HepG2 (cell line): ENCODE measurements around the gene ANKRD40. TPM values are rescaled to one million over a fixed set of nuclear protein-coding genes. Genes with fewer than 3 reads are reported as not detected.
A peak's percentile ranks its signal among the peaks of the same experiment; 100 is the strongest.

Experiments used
- ATAC-seq: fragments of 200-7000 bp; cut with Tn5 transposase; 3 replicates; pipeline ENCODE4 v1.9.1; 2020; ENCODE audit warnings: mild to moderate bottlenecking, moderate library complexity
- BruUV-seq: library from RNA; stranded (reverse); fragments of 400-500 nt; replicated peaks from 2 replicates; lab custom pipeline; 2021; lab: Mats Ljungman, UMichigan
- CTCF ChIA-PET: fragments of 300-600 bp; formaldehyde crosslinking; extraction: SDS; loops from one replicate; lab custom pipeline; 2021; ENCODE audit warnings: low total read pairs, inconsistent platforms, low intra/inter-chr PET ratio; lab: Yijun Ruan, JAX
- POLR2A ChIA-PET: fragments of 350-600 bp; sonication (Branson Sonifier 250); formaldehyde crosslinking; loops from one replicate; lab custom pipeline; 2020; ENCODE audit warnings: antibody characterized with exemption, inconsistent platforms; lab: Yijun Ruan, JAX
- DNase-seq: peaks from one replicate; pipeline ENCODE4 v3.0.0-alpha.2; 2015; ENCODE audit warnings: low spot score
- FAIRE-seq: peaks from 3 replicates; lab custom pipeline; 2011; peaks lifted over from hg19 to GRCh38; lab: Jason Lieb, UNC
- H2AFZ ChIP-seq: one replicate; pipeline ENCODE4 v1.6.1; 2011; ENCODE audit warnings: low read length, inconsistent platforms
- H3K27ac ChIP-seq: fragments of 300-600 bp; 3 replicates; pipeline ENCODE4 v1.8.0; 2011; ENCODE audit warnings: mixed run types, mild to moderate bottlenecking, mixed read lengths, low read length, inconsistent platforms; ENCODE audit not compliant: insufficient read depth; ENCODE audit errors: extremely low read length
- H3K27me3 ChIP-seq, 2 experiments: fragments of 200-600 bp in 1 of 2; 2 replicates in 1 of 2; 3 replicates in 1 of 2; pipeline versions ENCODE4 v1.6.0 to v1.8.0; 2011; ENCODE audit warnings: low read length in 2 of 2, mild to moderate bottlenecking in 2 of 2, moderate library complexity in 2 of 2, inconsistent platforms in 1 of 2; ENCODE audit not compliant: insufficient read depth in 2 of 2, control insufficient read depth in 1 of 2
- H3K36me3 ChIP-seq, 2 experiments: fragments of 200-600 bp in 1 of 2; replicated peaks in 1 of 2; 2 replicates in 1 of 2; 3 replicates in 1 of 2; pipeline versions ENCODE4 v1.5.1 to v1.8.0; 2011; ENCODE audit warnings: low read length in 2 of 2, inconsistent platforms in 1 of 2; ENCODE audit not compliant: insufficient read depth in 2 of 2, control insufficient read depth in 1 of 2
- H3K4me1 ChIP-seq: 2 replicates; pipeline ENCODE4 v1.5.1; 2012; ENCODE audit warnings: low read length, inconsistent platforms; ENCODE audit not compliant: insufficient read depth
- H3K4me2 ChIP-seq: 2 replicates; pipeline ENCODE4 v1.6.0; 2011; ENCODE audit warnings: low read depth, low read length, inconsistent platforms
- H3K4me3 ChIP-seq, 3 experiments: fragments of 200-600 bp in 1 of 3; sonication (generic), shearing (Covaris generic) in 1 of 3; replicated peaks in 1 of 3; 2 replicates each; pipeline ENCODE4 v1.5.1; 2011 to 2016; ENCODE audit warnings: low read length in 3 of 3, inconsistent platforms in 2 of 3, low read depth in 2 of 3, mild to moderate bottlenecking in 2 of 3, control low read depth in 1 of 3, mixed read lengths in 1 of 3; ENCODE audit not compliant: insufficient read depth in 1 of 3
- H3K79me2 ChIP-seq: one replicate; pipeline ENCODE4 v1.6.1; 2011; ENCODE audit warnings: low read length, inconsistent platforms; ENCODE audit not compliant: insufficient read depth
- H3K9ac ChIP-seq: 2 replicates; pipeline ENCODE4 v1.6.0; 2011; ENCODE audit warnings: mild to moderate bottlenecking, low read depth, low read length, inconsistent platforms; ENCODE audit not compliant: insufficient read depth
- H3K9me3 ChIP-seq: 2 replicates; pipeline ENCODE4 v1.5.1; 2012; ENCODE audit warnings: mild to moderate bottlenecking, low read length
- H4K20me1 ChIP-seq: 2 replicates; pipeline ENCODE4 v1.6.0; 2011; ENCODE audit warnings: inconsistent platforms, mild to moderate bottlenecking, low read length, moderate library complexity; ENCODE audit not compliant: insufficient read depth
- FOXO1 ChIP-seq: sonication (generic); formaldehyde crosslinking; IDR thresholded peaks from 2 replicates; pipeline ENCODE4 v1.4.0; 2020; ENCODE audit warnings: missing genetic modification reagents
- HNRNPH1 ChIP-seq: fragments of 200-400 bp; formaldehyde crosslinking; optimal IDR thresholded peaks from 2 replicates; pipeline ENCODE3; 2017; ENCODE audit warnings: mild to moderate bottlenecking, low read depth, low read length
- HNRNPL ChIP-seq: fragments of 200-400 bp; formaldehyde crosslinking; IDR thresholded peaks from 2 replicates; pipeline ENCODE4 v1.6.1; 2017; ENCODE audit warnings: mild to moderate bottlenecking, low read depth, low read length
- JDP2 ChIP-seq: sonication (generic); formaldehyde crosslinking; IDR thresholded peaks from 2 replicates; pipeline ENCODE4 v1.8.1; 2022; ENCODE audit warnings: missing genetic modification reagents, borderline replicate concordance
- KDM6A ChIP-seq: IDR thresholded peaks from 2 replicates; pipeline ENCODE4 v1.6.1; 2016; ENCODE audit warnings: low read depth
- NPAS2 ChIP-seq: sonication (generic); formaldehyde crosslinking; IDR thresholded peaks from 2 replicates; pipeline ENCODE4 v1.8.0; 2022; ENCODE audit warnings: mild to moderate bottlenecking, missing genetic modification reagents, borderline replicate concordance
- PHF21A ChIP-seq: sonication (generic); formaldehyde crosslinking; IDR thresholded peaks from 2 replicates; pipeline ENCODE4 v1.5.0; 2020; ENCODE audit warnings: mild to moderate bottlenecking, missing genetic modification reagents
- SAFB2 ChIP-seq: sonication (generic); formaldehyde crosslinking; IDR thresholded peaks from 2 replicates; pipeline ENCODE4 v1.5.1; 2020; ENCODE audit warnings: missing genetic modification reagents, low read depth, mild to moderate bottlenecking, borderline replicate concordance
- SETDB1 ChIP-seq: sonication (generic); formaldehyde crosslinking; IDR thresholded peaks from 2 replicates; pipeline ENCODE4 v1.5.1; 2020; ENCODE audit warnings: missing genetic modification reagents, mild to moderate bottlenecking, borderline replicate concordance
- WIZ ChIP-seq: sonication (generic); formaldehyde crosslinking; IDR thresholded peaks from 2 replicates; pipeline ENCODE4 v1.5.1; 2020; ENCODE audit warnings: mild to moderate bottlenecking, missing genetic modification reagents
- ZBTB34 ChIP-seq: sonication (generic); formaldehyde crosslinking; IDR thresholded peaks from 2 replicates; pipeline ENCODE4 v1.8.0; 2022; ENCODE audit warnings: mild to moderate bottlenecking, missing genetic modification reagents
- ZMYM4 ChIP-seq: sonication (generic); formaldehyde crosslinking; IDR thresholded peaks from 2 replicates; pipeline ENCODE4 v1.8.1; 2023; ENCODE audit warnings: mild to moderate bottlenecking, missing genetic modification reagents
- ZNF343 ChIP-seq: sonication (generic); formaldehyde crosslinking; IDR thresholded peaks from 2 replicates; pipeline ENCODE4 v1.4.0; 2020; ENCODE audit warnings: mild to moderate bottlenecking, missing genetic modification reagents
- ZNF652 ChIP-seq: IDR thresholded peaks from 2 replicates; pipeline ENCODE4 v1.6.1; 2016; ENCODE audit warnings: low read depth, borderline replicate concordance
- ZSCAN20 ChIP-seq: sonication (generic); formaldehyde crosslinking; IDR thresholded peaks from 2 replicates; pipeline ENCODE4 v1.4.0; 2020; ENCODE audit warnings: missing genetic modification reagents, mild to moderate bottlenecking, borderline replicate concordance
- WGBS: methylation state at CpG from one replicate; pipeline ENCODE4 v1.1.6; 2017; ENCODE audit warnings: low lambda C conversion rate; 5-methylcytosine and 5-hydroxymethylcytosine counted together
- in situ Hi-C: cut with HindIII; loops from 2 replicates; pipeline ENCODE4 v1.10.0; 2017; ENCODE audit warnings: low pct_unique_long_range_greater_than_20kb; ENCODE audit not compliant: extremely low pct_ligation_motif_present
- intact Hi-C: fragments of 100-400 bp; cut with micrococcal nuclease; formaldehyde crosslinking; loops from one replicate; pipeline ENCODE4 v1.10.0; 2022; ENCODE audit not compliant: unreplicated experiment
- polyA plus RNA-seq, 8 experiments: library from polyadenylated mRNA; depleted of rRNA in 3 of 8; stranded (reverse) in 7 of 8; unstranded in 1 of 8; fragments of >200 nt; fragmentation: Illumina TruSeq in 4 of 8; extraction: Trizol in 4 of 8; gene quantifications; 2 replicates each; pipeline versions ENCODE4 v1.2.1 to v1.2.3, GENCODE V29; 2011 to 2016; ENCODE audit warnings: low read depth in 4 of 8, missing spikeins in 1 of 8, mixed read lengths in 1 of 8; ENCODE audit not compliant: insufficient read depth in 1 of 8
- total RNA-seq, 5 experiments: library from RNA; depleted of rRNA; stranded (reverse); fragments of >200 nt; fragmentation: Illumina TruSeq; extraction: Trizol; gene quantifications; 2 replicates each; pipeline ENCODE4 v1.2.3, GENCODE V29; 2016; ENCODE audit warnings: low read depth in 1 of 5
- TF ChIP-seq, protein P1 (sequence below): sonication (generic); formaldehyde crosslinking; conservative IDR thresholded peaks from 2 replicates; pipeline ENCODE4 v1.4.0; 2020; ENCODE audit warnings: missing genetic modification reagents

Gene ANKRD40
- total and polyA plus RNA-seq, 2 of the 13 experiments (the other 11 are each of a cell fraction or from before 2014, with no cell fraction given) = 35.0 to 46.4 TPM

DNA sequence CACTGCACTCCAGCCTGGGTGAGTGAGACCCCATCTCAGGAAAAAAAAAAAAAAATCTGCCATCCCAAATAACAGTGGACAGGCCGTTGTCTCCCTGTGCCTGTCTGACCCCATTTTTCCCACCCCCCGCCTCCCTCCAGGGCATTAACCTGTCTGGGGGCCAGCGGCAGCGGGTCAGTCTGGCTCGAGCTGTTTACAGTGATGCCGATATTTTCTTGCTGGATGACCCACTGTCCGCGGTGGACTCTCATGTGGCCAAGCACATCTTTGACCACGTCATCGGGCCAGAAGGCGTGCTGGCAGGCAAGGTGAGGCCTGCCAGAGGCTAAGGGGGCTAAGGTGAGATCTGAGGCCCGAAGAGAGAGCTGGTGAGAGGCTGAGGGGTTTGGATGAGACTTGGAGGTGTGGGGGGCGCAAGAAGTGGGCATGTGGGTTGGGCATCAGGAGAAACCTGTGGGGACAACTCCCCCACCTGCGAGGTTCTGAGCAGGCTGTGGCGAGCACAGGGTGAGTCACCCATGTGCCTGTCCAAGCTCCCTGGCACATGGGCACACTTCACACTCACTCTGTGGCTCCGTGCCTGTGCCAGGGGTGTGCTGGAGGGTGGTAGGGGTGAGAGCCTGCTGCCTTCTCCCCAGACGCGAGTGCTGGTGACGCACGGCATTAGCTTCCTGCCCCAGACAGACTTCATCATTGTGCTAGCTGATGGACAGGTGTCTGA lies 34.7 kb downstream of the ANKRD40 start:
- FAIRE-seq = no peak
- Histone ChIP-seq H3K27ac (no peak overlapping the region), H2AFZ (no peak overlapping the region), H3K9ac (no peak overlapping the region), H3K79me2 (no peaks in the 10 kb centered on the region), H3K9me3 (no peaks in the 10 kb centered on the region), H3K4me1 (peaks cover 47% of the 10 kb centered on the region), H4K20me1 (no peaks in the 10 kb centered on the region), H3K4me3 (no peak overlapping the region), H3K36me3 (no peaks in the 10 kb centered on the region), H3K4me2 (no peak overlapping the region), H3K27me3 (no peaks in the 10 kb centered on the region)
- TF ChIP-seq HNRNPL (0 out of 2 replicates have a peak, but pooled peaks have one; percentile 17), ZBTB34 (CRISPR knock-in tag) (no peak)
- intact Hi-C loops (no loop called here), in situ Hi-C loops (no loop called here)
- no TSS peak for BruUV-seq
- WGBS = 97% methylated on average over 14 of the region's 20 CpGs
- POLR2A ChIA-PET = interaction anchor here (1.7 to 6.7 kb wide), 2 partner anchors 12 kb away, joined by 6 to 38 read pairs; no protein-coding TSS in a partner anchor
- CTCF ChIA-PET = no interaction called here
- no peak for DNase-seq
- no peak for ATAC-seq

- FAIRE-seq = no peak
- no peak for DNase-seq
- no peak overlapping the region for H3K4me2 ChIP-seq
- BruUV-seq = no TSS peak
- no peak overlapping the region for H2AFZ ChIP-seq
- no peaks in the 10 kb centered on the region for H3K36me3 ChIP-seq
- no peak for ATAC-seq
- no peak overlapping the region for H3K9ac ChIP-seq
- 99% methylated on average over 5 of the region's 5 CpGs for WGBS
- no peaks in the 10 kb centered on the region for H3K79me2 ChIP-seq
- no peaks in the 10 kb centered on the region for H3K27me3 ChIP-seq
- H4K20me1 ChIP-seq = no peaks in the 10 kb centered on the region
- peaks cover 54% of the 10 kb centered on the region for H3K4me1 ChIP-seq
- CTCF ChIA-PET = no interaction called here
- H3K27ac ChIP-seq = no peak overlapping the region
- in situ Hi-C loops = no loop called here
- POLR2A ChIA-PET = interaction anchor here (1.7 to 6.7 kb wide), 3 partner anchors 11 to 22 kb away, joined by 6 to 38 read pairs (median 19); no protein-coding TSS in a partner anchor
- no peak overlapping the region for H3K4me3 ChIP-seq
- H3K9me3 ChIP-seq = no peaks in the 10 kb centered on the region
- intact Hi-C loops = no loop called here
- TF ChIP-seq KDM6A (CRISPR knock-in tag) (no peak), SETDB1 (CRISPR knock-in tag) (no peak), PHF21A (CRISPR knock-in tag) (no peak), WIZ (CRISPR knock-in tag) (no peak), JDP2 (CRISPR knock-in tag) (no peak), HNRNPH1 (no peak), ZNF343 (CRISPR knock-in tag) (no peak), NPAS2 (CRISPR knock-in tag) (no peak), ZSCAN20 (CRISPR knock-in tag) (no peak), ZMYM4 (CRISPR knock-in tag) (no peak), SAFB2 (CRISPR knock-in tag) (no peak), FOXO1 (no peak), ZNF652 (CRISPR knock-in tag) (no peak)
- TF ChIP-seq, protein P1, sequence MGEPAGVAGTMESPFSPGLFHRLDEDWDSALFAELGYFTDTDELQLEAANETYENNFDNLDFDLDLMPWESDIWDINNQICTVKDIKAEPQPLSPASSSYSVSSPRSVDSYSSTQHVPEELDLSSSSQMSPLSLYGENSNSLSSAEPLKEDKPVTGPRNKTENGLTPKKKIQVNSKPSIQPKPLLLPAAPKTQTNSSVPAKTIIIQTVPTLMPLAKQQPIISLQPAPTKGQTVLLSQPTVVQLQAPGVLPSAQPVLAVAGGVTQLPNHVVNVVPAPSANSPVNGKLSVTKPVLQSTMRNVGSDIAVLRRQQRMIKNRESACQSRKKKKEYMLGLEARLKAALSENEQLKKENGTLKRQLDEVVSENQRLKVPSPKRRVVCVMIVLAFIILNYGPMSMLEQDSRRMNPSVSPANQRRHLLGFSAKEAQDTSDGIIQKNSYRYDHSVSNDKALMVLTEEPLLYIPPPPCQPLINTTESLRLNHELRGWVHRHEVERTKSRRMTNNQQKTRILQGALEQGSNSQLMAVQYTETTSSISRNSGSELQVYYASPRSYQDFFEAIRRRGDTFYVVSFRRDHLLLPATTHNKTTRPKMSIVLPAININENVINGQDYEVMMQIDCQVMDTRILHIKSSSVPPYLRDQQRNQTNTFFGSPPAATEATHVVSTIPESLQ (CRISPR knock-in tag) = no peak
Observed at GRCh38 chr17:50672071-50672470, 35.6 kb downstream of the ANKRD40 start.
